ENCODE results near the gene CFAP221.

Gene CFAP221

DNA sequence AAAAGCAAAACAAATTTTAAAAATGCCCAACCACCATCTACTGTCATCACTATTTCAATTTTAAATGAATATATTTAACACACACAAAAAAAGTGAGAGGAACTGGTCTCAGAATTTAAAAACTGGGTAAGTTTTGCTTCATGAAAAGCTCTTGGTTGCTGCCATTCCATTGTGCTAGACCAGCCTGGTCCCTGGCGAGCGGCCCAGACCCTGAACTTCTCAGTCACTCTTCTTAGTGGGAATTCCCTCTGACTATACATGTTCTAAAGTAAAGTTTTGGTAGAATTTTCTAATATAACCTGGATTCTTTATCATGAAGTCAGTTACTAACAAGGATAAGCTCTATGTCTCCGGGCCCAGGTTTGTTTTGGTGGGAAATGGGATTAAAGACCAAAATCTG lies 99.9 kb downstream of the CFAP221 start:
- Histone ChIP-seq H3K4me1 (ENCODE audit: insufficient read depth, low read length, poor library complexity, severe bottlenecking) (no peaks in the 10 kb centered on the region), H3F3A (ENCODE audit: low read depth) (no peaks in the 10 kb centered on the region), H2AFZ (ENCODE audit: low read length) (no peak overlapping the region), H3K36me3 (ENCODE audit: insufficient read depth, low read length) (no peaks in the 10 kb centered on the region), H3K27me3 (ENCODE audit: insufficient read depth, low read length, poor library complexity, severe bottlenecking) (no peaks in the 10 kb centered on the region), H3K79me2 (ENCODE audit: insufficient read depth, low read length) (no peaks in the 10 kb centered on the region), H3K9me3 (ENCODE audit: insufficient read depth, low read depth, low read length) (no peaks in the 10 kb centered on the region), H3K4me3 (ENCODE audit: low read length, poor library complexity, severe bottlenecking) (no peak overlapping the region), H3K4me2 (ENCODE audit: low read depth, low read length, poor library complexity, severe bottlenecking) (no peak overlapping the region), H3K9ac (ENCODE audit: low read depth, low read length, poor library complexity, severe bottlenecking) (no peak overlapping the region), H3K9me2 (replicated peaks; ENCODE audit: low read depth, low read length) (no peaks in the 10 kb centered on the region), H4K20me1 (ENCODE audit: insufficient read depth, low read length, poor library complexity, severe bottlenecking) (no peaks in the 10 kb centered on the region)
- TF ChIP-seq EZH2phosphoT487 (IDR thresholded peaks at IDR 0.05; ENCODE audit: borderline replicate concordance): no peak
- TF ChIP-seq, protein P1, sequence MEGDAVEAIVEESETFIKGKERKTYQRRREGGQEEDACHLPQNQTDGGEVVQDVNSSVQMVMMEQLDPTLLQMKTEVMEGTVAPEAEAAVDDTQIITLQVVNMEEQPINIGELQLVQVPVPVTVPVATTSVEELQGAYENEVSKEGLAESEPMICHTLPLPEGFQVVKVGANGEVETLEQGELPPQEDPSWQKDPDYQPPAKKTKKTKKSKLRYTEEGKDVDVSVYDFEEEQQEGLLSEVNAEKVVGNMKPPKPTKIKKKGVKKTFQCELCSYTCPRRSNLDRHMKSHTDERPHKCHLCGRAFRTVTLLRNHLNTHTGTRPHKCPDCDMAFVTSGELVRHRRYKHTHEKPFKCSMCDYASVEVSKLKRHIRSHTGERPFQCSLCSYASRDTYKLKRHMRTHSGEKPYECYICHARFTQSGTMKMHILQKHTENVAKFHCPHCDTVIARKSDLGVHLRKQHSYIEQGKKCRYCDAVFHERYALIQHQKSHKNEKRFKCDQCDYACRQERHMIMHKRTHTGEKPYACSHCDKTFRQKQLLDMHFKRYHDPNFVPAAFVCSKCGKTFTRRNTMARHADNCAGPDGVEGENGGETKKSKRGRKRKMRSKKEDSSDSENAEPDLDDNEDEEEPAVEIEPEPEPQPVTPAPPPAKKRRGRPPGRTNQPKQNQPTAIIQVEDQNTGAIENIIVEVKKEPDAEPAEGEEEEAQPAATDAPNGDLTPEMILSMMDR (conservative IDR thresholded peaks at IDR 0.05; ENCODE audit: low read length): no peak

DNA sequence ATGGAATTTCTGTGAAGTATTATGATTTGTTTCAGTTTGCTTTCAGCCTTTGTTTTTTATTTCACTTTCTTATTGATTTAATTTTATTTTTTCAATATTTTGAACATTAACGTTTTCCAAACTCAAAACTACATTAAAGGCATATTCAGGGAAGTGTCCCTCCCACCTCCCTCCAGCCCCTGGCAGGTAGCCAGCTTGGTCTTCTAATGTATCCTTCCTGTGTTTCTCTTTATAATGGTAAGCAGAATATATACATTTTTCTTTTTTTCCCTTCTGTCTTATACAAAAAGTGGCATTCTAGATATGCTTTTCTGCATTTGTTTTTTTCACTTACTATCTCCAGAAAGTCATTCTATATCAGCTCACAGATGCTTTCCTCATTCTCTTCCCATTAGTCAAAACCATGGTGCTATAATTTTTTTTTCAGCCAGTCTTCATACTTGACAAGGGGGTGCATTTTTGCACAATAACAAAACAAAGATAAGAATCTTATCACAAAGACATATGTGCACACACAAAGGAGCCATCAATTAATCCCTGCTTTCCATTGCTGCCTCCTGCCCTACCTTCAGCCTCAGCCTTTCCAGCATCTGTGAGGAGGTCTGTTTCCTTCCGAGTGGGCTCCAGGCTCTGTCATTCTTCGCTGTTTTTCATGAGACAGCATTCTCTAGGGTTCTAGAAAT lies 101.1 kb downstream of the CFAP221 start:
- no peaks in the 10 kb centered on the region for H3K4me1 ChIP-seq (ENCODE audit: insufficient read depth, low read length, poor library complexity, severe bottlenecking)
- TF ChIP-seq EZH2phosphoT487 (IDR thresholded peaks at IDR 0.05; ENCODE audit: borderline replicate concordance): no peak
- TF ChIP-seq, protein P1 (conservative IDR thresholded peaks at IDR 0.05; ENCODE audit: low read length): no peak
- H3F3A ChIP-seq (ENCODE audit: low read depth): no peaks in the 10 kb centered on the region
- H3K9ac ChIP-seq (ENCODE audit: low read depth, low read length, poor library complexity, severe bottlenecking): no peak overlapping the region
- no peaks in the 10 kb centered on the region for H3K9me2 ChIP-seq (replicated peaks; ENCODE audit: low read depth, low read length)
- H3K36me3 ChIP-seq (ENCODE audit: insufficient read depth, low read length): no peaks in the 10 kb centered on the region
- H3K79me2 ChIP-seq (ENCODE audit: insufficient read depth, low read length): no peaks in the 10 kb centered on the region
- no peak overlapping the region for H3K4me3 ChIP-seq (ENCODE audit: low read length, poor library complexity, severe bottlenecking)
- no peak overlapping the region for H3K4me2 ChIP-seq (ENCODE audit: low read depth, low read length, poor library complexity, severe bottlenecking)
- H3K27me3 ChIP-seq (ENCODE audit: insufficient read depth, low read length, poor library complexity, severe bottlenecking): no peaks in the 10 kb centered on the region
- H2AFZ ChIP-seq (ENCODE audit: low read length): no peak overlapping the region
- no peaks in the 10 kb centered on the region for H3K9me3 ChIP-seq (ENCODE audit: insufficient read depth, low read depth, low read length)
- no peaks in the 10 kb centered on the region for H4K20me1 ChIP-seq (ENCODE audit: insufficient read depth, low read length, poor library complexity, severe bottlenecking)

GRCh38 chr2:119646149-119646548 lies 101.9 kb downstream of the CFAP221 start:
- Histone ChIP-seq H3K27me3 (ENCODE audit: insufficient read depth, low read length, poor library complexity, severe bottlenecking) (no peaks in the 10 kb centered on the region), H3K9me2 (replicated peaks; ENCODE audit: low read depth, low read length) (no peaks in the 10 kb centered on the region), H4K20me1 (ENCODE audit: insufficient read depth, low read length, poor library complexity, severe bottlenecking) (no peaks in the 10 kb centered on the region), H2AFZ (ENCODE audit: low read length) (no peak overlapping the region), H3K4me3 (ENCODE audit: low read length, poor library complexity, severe bottlenecking) (no peak overlapping the region), H3K4me2 (ENCODE audit: low read depth, low read length, poor library complexity, severe bottlenecking) (no peak overlapping the region), H3K79me2 (ENCODE audit: insufficient read depth, low read length) (no peaks in the 10 kb centered on the region), H3K36me3 (ENCODE audit: insufficient read depth, low read length) (no peaks in the 10 kb centered on the region), H3K4me1 (ENCODE audit: insufficient read depth, low read length, poor library complexity, severe bottlenecking) (no peaks in the 10 kb centered on the region), H3K9ac (ENCODE audit: low read depth, low read length, poor library complexity, severe bottlenecking) (no peak overlapping the region), H3F3A (ENCODE audit: low read depth) (no peaks in the 10 kb centered on the region), H3K9me3 (ENCODE audit: insufficient read depth, low read depth, low read length) (no peaks in the 10 kb centered on the region)
- TF ChIP-seq, protein P1 (conservative IDR thresholded peaks at IDR 0.05; ENCODE audit: low read length): no peak
- no peak for TF ChIP-seq EZH2phosphoT487 (IDR thresholded peaks at IDR 0.05; ENCODE audit: borderline replicate concordance)
